H9 (cell line): ENCODE measurements around the gene WFIKKN1. TPM values are rescaled to one million over a fixed set of nuclear protein-coding genes. Genes with fewer than 3 reads are reported as not detected.

Experiments used
- DNase-seq: peaks from one replicate; pipeline ENCODE4 v3.0.0-alpha.2; 2017
- H2AFZ ChIP-seq: one replicate; pipeline ENCODE4 v1.6.1; 2013; ENCODE audit warnings: mild to moderate bottlenecking, low read length, control low read depth, moderate library complexity
- H2AK5ac ChIP-seq: 2 replicates; pipeline ENCODE4 v1.6.1; 2013; ENCODE audit warnings: low read length, control low read depth, mixed read lengths; ENCODE audit not compliant: insufficient read length
- H2BK120ac ChIP-seq: one replicate; pipeline ENCODE4 v1.6.1; 2013; ENCODE audit warnings: low read depth, mild to moderate bottlenecking, low read length, control low read depth, inconsistent platforms; ENCODE audit not compliant: poor library complexity, severe bottlenecking
- H2BK12ac ChIP-seq: 2 replicates; pipeline ENCODE4 v1.6.1; 2013; ENCODE audit warnings: low read length, control low read depth, mixed read lengths, low read depth; ENCODE audit not compliant: insufficient read length
- H2BK15ac ChIP-seq: 2 replicates; pipeline ENCODE4 v1.6.1; 2013; ENCODE audit warnings: low read depth, low read length, control low read depth
- H2BK20ac ChIP-seq: one replicate; pipeline ENCODE4 v1.6.1; 2013; ENCODE audit warnings: low read depth, mild to moderate bottlenecking, low read length, control low read depth, inconsistent platforms; ENCODE audit not compliant: poor library complexity, severe bottlenecking
- H2BK5ac ChIP-seq: 2 replicates; pipeline ENCODE4 v1.6.1; 2013; ENCODE audit warnings: low read length, control low read depth, mixed read lengths; ENCODE audit not compliant: insufficient read length
- H3K14ac ChIP-seq: 2 replicates; pipeline ENCODE4 v1.6.1; 2013; ENCODE audit warnings: low read length, control low read depth; ENCODE audit not compliant: insufficient read depth
- H3K18ac ChIP-seq: 2 replicates; pipeline ENCODE4 v1.6.1; 2013; ENCODE audit warnings: low read depth, mild to moderate bottlenecking, mixed read lengths, low read length, control low read depth; ENCODE audit not compliant: insufficient read length
- H3K23ac ChIP-seq: 2 replicates; pipeline ENCODE4 v1.6.1; 2013; ENCODE audit warnings: low read length, control low read depth, mixed read lengths, low read depth; ENCODE audit not compliant: insufficient read length
- H3K23me2 ChIP-seq: 2 replicates; pipeline ENCODE4 v1.6.1; 2013; ENCODE audit warnings: low read depth, mild to moderate bottlenecking, mixed read lengths, low read length, control low read depth; ENCODE audit not compliant: insufficient read length, poor library complexity, severe bottlenecking
- H3K27ac ChIP-seq: 2 replicates; pipeline ENCODE4 v1.5.1; 2013; ENCODE audit warnings: low read length, control low read depth, mixed read lengths, low read depth; ENCODE audit not compliant: insufficient read length
- H3K27me3 ChIP-seq: 2 replicates; pipeline ENCODE4 v1.6.1; 2013; ENCODE audit warnings: low read length, control low read depth, inconsistent platforms; ENCODE audit not compliant: insufficient read depth
- H3K4ac ChIP-seq: 2 replicates; pipeline ENCODE4 v1.6.1; 2013; ENCODE audit warnings: low read depth, mild to moderate bottlenecking, control low read depth, inconsistent platforms, low read length, moderate library complexity
- H3K4me1 ChIP-seq: 2 replicates; pipeline ENCODE4 v1.6.1; 2013; ENCODE audit warnings: low read length, control low read depth, inconsistent platforms; ENCODE audit not compliant: insufficient read depth
- H3K4me2 ChIP-seq: 2 replicates; pipeline ENCODE4 v1.6.1; 2013; ENCODE audit warnings: low read length, control low read depth, mixed read lengths; ENCODE audit not compliant: insufficient read length, insufficient read depth
- H3K56ac ChIP-seq: 2 replicates; pipeline ENCODE4 v1.6.1; 2013; ENCODE audit warnings: low read depth, mild to moderate bottlenecking, mixed read lengths, low read length, control low read depth; ENCODE audit not compliant: insufficient read length
- H3K79me1 ChIP-seq: 2 replicates; pipeline ENCODE4 v1.6.1; 2013; ENCODE audit warnings: low read depth, mild to moderate bottlenecking, moderate library complexity, low read length, control low read depth, inconsistent platforms; ENCODE audit not compliant: insufficient read depth, poor library complexity, severe bottlenecking
- H3K79me2 ChIP-seq: 2 replicates; pipeline ENCODE4 v1.6.1; 2013; ENCODE audit warnings: low read length, control low read depth, inconsistent platforms; ENCODE audit not compliant: insufficient read depth
- H3K9ac ChIP-seq: 2 replicates; pipeline ENCODE4 v1.6.1; 2013; ENCODE audit warnings: low read length, control low read depth, mixed read lengths; ENCODE audit not compliant: insufficient read length; ENCODE audit errors: extremely low read depth
- H3K9me3 ChIP-seq: one replicate; pipeline ENCODE4 v1.6.1; 2013; ENCODE audit warnings: low read depth, low read length, inconsistent platforms; ENCODE audit not compliant: control insufficient read depth
- H3T11ph ChIP-seq: one replicate; pipeline ENCODE4 v1.6.1; 2013; ENCODE audit warnings: mild to moderate bottlenecking, low read length, control low read depth, inconsistent platforms
- H4K20me1 ChIP-seq: one replicate; pipeline ENCODE4 v1.6.1; 2013; ENCODE audit not compliant: control insufficient read depth, insufficient read length, insufficient read depth
- H4K5ac ChIP-seq: 2 replicates; pipeline ENCODE4 v1.6.1; 2013; ENCODE audit warnings: low read depth, mild to moderate bottlenecking, mixed read lengths, low read length, control low read depth; ENCODE audit not compliant: insufficient read length
- H4K8ac ChIP-seq: replicated peaks from 2 replicates; pipeline ENCODE4 v1.6.1; 2013; ENCODE audit warnings: low read length, control low read depth, mixed read lengths, low read depth; ENCODE audit not compliant: insufficient read length
- H4K91ac ChIP-seq: 2 replicates; pipeline ENCODE4 v1.6.1; 2013; ENCODE audit warnings: low read depth, mild to moderate bottlenecking, moderate library complexity, mixed read lengths, low read length, control low read depth; ENCODE audit not compliant: insufficient read length
- H3K27ac Mint-ChIP-seq, 3 experiments: 2 replicates in 2 of 3; 3 replicates in 1 of 3; pipeline ENCODE4 v1.8.0; 2020 to 2021; ENCODE audit warnings: mixed read lengths in 3 of 3, mild to moderate bottlenecking in 1 of 3, moderate library complexity in 1 of 3
- H3K27me3 Mint-ChIP-seq: 2 replicates; pipeline ENCODE4 v1.8.0; 2021; ENCODE audit warnings: low read depth, mild to moderate bottlenecking, moderate library complexity, mixed read lengths
- H3K36me3 Mint-ChIP-seq, 3 experiments: 2 replicates in 2 of 3; 3 replicates in 1 of 3; pipeline ENCODE4 v1.8.0; 2020 to 2021; ENCODE audit warnings: low read depth in 3 of 3, mixed read lengths in 3 of 3; ENCODE audit not compliant: insufficient read depth in 1 of 3
- H3K4me1 Mint-ChIP-seq, 2 experiments: 2 replicates each; pipeline ENCODE4 v1.8.0; 2020; ENCODE audit warnings: mixed read lengths in 2 of 2
- H3K4me3 Mint-ChIP-seq, 2 experiments: 2 replicates in 1 of 2; 3 replicates in 1 of 2; pipeline ENCODE4 v1.8.0; 2020 to 2021; ENCODE audit warnings: mild to moderate bottlenecking in 2 of 2, mixed read lengths in 2 of 2, moderate library complexity in 1 of 2
- H3K9me3 Mint-ChIP-seq, 2 experiments: 2 replicates in 1 of 2; 3 replicates in 1 of 2; pipeline ENCODE4 v1.8.0; 2020; ENCODE audit warnings: mild to moderate bottlenecking in 2 of 2, mixed read lengths in 2 of 2, moderate library complexity in 1 of 2
- WGBS: extraction: QIAGEN DNeasy Blood & Tissue Kit; methylation state at CpG from one replicate; pipeline ENCODE4 v1.1.7; 2013; ENCODE audit warnings: missing lambda C conversion rate, low lambda C conversion rate, mixed read lengths; ENCODE audit not compliant: insufficient read length; ENCODE audit errors: extremely low coverage; 5-methylcytosine and 5-hydroxymethylcytosine counted together
- total RNA-seq: library from RNA; stranded (reverse); gene quantifications from 2 replicates; pipeline ENCODE4 v1.2.1, GENCODE V29; 2021
- TF ChIP-seq, protein P1 (sequence below): fragments of 200-600 bp; sonication (generic); conservative IDR thresholded peaks from 3 replicates; pipeline ENCODE4 v1.8.0; 2021; ENCODE audit warnings: antibody characterized with exemption, mild to moderate bottlenecking

WFIKKN1 gene
- total RNA-seq, 1 experiment from 2014 or later: 8.3 TPM

DNA sequence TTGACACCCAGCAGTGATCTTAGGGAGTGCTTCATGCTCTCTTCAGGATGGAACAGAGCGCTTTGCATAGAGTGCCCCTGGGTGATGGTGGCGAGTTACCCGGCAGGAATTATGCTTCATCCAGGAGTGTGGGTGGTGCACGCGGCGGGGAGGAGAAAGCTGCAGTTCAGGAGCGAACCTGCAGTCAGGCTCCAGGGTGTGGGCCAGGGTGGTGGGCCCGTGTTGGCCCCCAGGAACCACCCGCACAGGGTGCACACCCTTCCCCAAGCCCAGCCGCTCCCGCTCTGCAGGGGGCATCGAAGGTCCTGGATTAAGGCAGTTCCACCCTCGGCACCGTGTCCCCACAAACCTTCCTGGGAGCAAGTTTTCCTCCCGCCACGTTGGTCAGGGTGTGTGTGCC lies 37.0 kb upstream of the WFIKKN1 start:
- Histone ChIP-seq H4K20me1 (no peaks in the 10 kb centered on the region), H3K4me2 (no peak overlapping the region), H3K56ac (no peak overlapping the region), H2BK20ac (no peak overlapping the region), H4K8ac (no peak overlapping the region), H3K14ac (no peak overlapping the region), H3K23ac (no peak overlapping the region), H3K27me3 (no peaks in the 10 kb centered on the region; the same call in 1 of the 2 replicates), H2BK5ac (no peak overlapping the region), H3K9me3 (no peaks in the 10 kb centered on the region), H4K91ac (no peak overlapping the region), H2AFZ (no peak overlapping the region), H3K79me1 (peaks cover 3% of the 10 kb centered on the region), H3K18ac (no peak overlapping the region), H4K5ac (no peak overlapping the region), H3K27ac (no peak overlapping the region), H3K9ac (no peak overlapping the region), H2BK15ac (no peak overlapping the region), H3K4me1 (no peaks in the 10 kb centered on the region), H3K23me2 (no peaks in the 10 kb centered on the region), H2BK120ac (no peak overlapping the region), H3K79me2 (no peaks in the 10 kb centered on the region; the same call in 1 of the 2 replicates), H2AK5ac (no peak overlapping the region), H3K4ac (no peak overlapping the region), H3T11ph (no peak overlapping the region), H2BK12ac (no peak overlapping the region)
- no CpG with 5 or more reads among the region's 16 CpGs for WGBS
- Mint-ChIP-seq H3K27me3 (peaks cover 26% of the 10 kb centered on the region), H3K4me3 (peak overlapping the region in 1 of 2 experiments; percentile 63; a peak in 2 of 5 replicates), H3K36me3 (peaks cover 7 to 19% (median 18%) of the 10 kb centered on the region in 3 experiments; a peak in 6 of 7 replicates), H3K9me3 (peaks cover 0 to 3% of the 10 kb centered on the region in 2 experiments; a peak in 1 of 5 replicates), H3K27ac (peak overlapping the region in 1 of 3 experiments; percentile 20; a peak in 2 of 7 replicates), H3K4me1 (peaks cover 10% of the 10 kb centered on the region in 2 experiments)
- TF ChIP-seq, protein P1, sequence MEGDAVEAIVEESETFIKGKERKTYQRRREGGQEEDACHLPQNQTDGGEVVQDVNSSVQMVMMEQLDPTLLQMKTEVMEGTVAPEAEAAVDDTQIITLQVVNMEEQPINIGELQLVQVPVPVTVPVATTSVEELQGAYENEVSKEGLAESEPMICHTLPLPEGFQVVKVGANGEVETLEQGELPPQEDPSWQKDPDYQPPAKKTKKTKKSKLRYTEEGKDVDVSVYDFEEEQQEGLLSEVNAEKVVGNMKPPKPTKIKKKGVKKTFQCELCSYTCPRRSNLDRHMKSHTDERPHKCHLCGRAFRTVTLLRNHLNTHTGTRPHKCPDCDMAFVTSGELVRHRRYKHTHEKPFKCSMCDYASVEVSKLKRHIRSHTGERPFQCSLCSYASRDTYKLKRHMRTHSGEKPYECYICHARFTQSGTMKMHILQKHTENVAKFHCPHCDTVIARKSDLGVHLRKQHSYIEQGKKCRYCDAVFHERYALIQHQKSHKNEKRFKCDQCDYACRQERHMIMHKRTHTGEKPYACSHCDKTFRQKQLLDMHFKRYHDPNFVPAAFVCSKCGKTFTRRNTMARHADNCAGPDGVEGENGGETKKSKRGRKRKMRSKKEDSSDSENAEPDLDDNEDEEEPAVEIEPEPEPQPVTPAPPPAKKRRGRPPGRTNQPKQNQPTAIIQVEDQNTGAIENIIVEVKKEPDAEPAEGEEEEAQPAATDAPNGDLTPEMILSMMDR: no peak
- DNase-seq: no peak
